NCI-H460 (cell line): ENCODE results near the gene FAM114A2. TPM values are rescaled to one million over a fixed set of nuclear protein-coding genes. Genes with fewer than 3 reads are reported as not detected.

Experiments
- DNase-seq: peaks from one replicate; pipeline ENCODE4 v3.0.0-alpha.2; 2016; ENCODE audit warnings: low read depth; ENCODE audit errors: extremely low read depth
- total RNA-seq: library from RNA; depleted of rRNA; stranded (reverse); fragments of >200 nt; shearing (Covaris generic); gene quantifications from 2 replicates; pipeline ENCODE4 v1.2.3, GENCODE V29; 2014; rRNA removed

Gene FAM114A2
- total RNA-seq, 1 experiment from 2014 or later = 21.3 TPM

DNA sequence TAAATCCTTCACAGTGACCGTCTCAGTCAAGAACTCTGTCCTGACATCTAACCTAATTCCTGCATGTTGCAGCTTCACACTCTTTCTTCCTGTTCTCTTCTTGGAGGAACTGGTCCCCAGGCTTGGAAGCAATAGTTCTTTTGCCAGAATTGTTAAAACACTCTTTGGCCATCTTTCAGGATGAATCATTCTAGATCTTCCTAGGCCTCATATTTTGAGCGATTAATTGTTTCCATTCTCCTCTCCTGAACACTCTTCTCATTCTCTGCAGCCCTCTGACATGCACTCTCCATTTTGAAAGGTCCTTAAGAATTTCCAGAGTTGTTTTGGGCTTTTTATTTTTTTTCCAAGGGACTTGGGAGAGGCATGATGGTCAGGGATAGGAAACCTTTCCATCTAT, 85.8 kb downstream of the FAM114A2 start:
- no peak for DNase-seq

DNA sequence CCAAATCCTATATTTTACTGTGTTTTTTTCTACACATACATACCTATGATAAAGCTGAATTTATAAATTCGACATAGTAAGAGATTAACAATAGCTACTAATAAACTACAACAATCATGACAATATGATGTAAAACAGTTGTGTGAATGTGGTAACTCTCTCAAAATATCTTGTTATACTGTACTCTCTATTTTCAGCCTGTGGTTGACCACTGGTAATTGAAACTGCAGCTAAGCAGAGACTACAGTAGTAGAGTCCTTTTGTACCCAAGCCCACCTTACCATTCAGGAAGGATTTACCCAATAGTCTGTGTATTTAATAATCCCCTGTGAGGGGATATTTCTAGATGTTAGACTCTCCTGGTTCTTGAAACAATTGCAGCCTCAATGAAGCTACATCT, 86.7 kb downstream of the FAM114A2 start:
- DNase-seq = no peak

DNA sequence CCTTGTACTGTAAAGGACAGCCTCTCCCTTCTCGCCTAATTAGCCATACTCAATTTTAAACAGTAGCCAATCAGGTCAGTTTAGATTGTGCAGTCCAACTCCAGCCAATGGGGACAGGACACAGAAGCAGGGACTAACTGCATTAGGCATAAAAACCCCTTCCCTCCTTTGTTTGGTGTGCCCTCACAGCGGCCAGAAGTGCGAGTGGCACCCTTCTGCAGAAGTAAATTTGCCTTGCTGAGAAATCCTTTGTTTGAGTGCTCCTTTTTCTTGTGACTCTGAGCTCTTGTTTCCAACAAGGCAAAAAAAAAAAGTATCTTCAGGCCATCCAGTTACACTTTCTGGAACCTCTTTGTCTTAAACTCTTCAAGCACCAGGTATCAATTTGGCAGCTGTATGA, 97.4 kb downstream of the FAM114A2 start:
- DNase-seq = no peak

Other genes starting within 250 kb of the FAM114A2 start
- gene MFAP3, start 57 bp upstream of the FAM114A2 start, total RNA-seq = 62.4 and 69.4 TPM in 2 replicates
- 21.7 TPM in 2 replicates for gene GALNT10, start 151.8 kb upstream of the FAM114A2 start, total RNA-seq